Stimulated activated naive CD8-positive, alpha-beta T cell treated with anti-CD3 and anti-CD28 coated beads, Interleukin-15, Interleukin-2, amounts not matched to agents 100 ng/mL and 50 ng/mL, for 24 hours (primary cell): Measurements from ENCODE around the gene COX14.

Experiments used
- H3K27ac Mint-ChIP-seq: one replicate; pipeline ENCODE4 v1.8.0; 2021; ENCODE audit warnings: mild to moderate bottlenecking, mixed read lengths
- H3K27me3 Mint-ChIP-seq: one replicate; pipeline ENCODE4 v1.8.0; 2021; ENCODE audit warnings: mixed read lengths
- H3K36me3 Mint-ChIP-seq: one replicate; pipeline ENCODE4 v1.8.0; 2021; ENCODE audit warnings: low read depth, mixed read lengths
- H3K4me1 Mint-ChIP-seq: one replicate; pipeline ENCODE4 v1.8.0; 2021; ENCODE audit warnings: low read depth, mixed read lengths
- H3K4me3 Mint-ChIP-seq: one replicate; pipeline ENCODE4 v1.8.0; 2021; ENCODE audit warnings: mild to moderate bottlenecking, mixed read lengths
- H3K9me3 Mint-ChIP-seq: one replicate; pipeline ENCODE4 v1.8.0; 2021; ENCODE audit warnings: mixed read lengths

The COX14 gene

DNA sequence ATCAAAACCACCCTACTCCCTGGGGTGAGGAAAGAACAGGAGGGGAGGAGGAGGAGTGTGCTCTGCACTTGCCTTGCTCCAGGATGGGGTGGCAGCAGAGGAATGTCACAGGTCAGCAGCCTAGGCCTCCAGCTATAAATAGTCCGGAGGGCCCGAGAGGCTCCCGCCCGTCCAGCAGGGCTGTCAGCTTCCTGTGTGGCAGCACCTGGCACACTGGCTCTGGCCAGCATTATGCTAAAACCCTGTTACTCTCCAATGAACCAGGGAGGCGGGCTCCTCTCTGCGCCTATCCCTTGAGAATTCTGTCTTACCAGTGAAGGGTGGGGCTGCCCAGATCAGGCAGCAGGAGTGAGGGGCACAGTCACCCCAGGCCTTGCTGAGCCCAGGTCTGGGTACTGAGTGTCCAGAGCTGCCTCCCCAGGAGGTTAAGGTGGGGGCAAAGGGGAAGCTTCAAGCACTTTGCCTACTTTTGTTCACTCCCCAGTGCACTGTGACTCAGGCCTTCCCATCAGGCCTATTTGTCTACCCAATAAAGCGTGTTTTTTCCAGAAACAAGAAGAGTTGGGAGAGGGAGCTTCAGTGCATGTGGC is 1.2 kb upstream of the COX14 start:
- Mint-ChIP-seq H3K36me3 (peaks cover 6% of the 10 kb centered on the region), H3K4me3 (peak overlapping the region; percentile 97), H3K27me3 (no peaks in the 10 kb centered on the region), H3K27ac (peak overlapping the region; percentile 94), H3K9me3 (no peaks in the 10 kb centered on the region), H3K4me1 (peaks cover 47% of the 10 kb centered on the region)

DNA sequence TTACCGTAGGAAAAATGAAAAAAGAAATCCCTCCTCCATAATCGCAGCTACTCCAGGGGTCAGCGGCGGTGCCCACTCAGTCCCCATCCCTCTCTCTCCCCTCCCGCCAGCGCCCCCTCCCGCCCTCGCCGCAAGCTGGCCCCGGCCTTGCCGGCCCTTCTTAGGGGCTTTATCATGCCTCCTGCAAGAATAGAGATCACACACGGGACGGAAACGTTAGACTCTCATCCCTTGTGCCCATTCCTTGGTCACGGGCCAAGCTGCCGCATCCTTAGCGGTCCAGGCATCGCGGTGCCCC is 692 bp upstream of the COX14 start:
- peak overlapping the region; percentile 94 for H3K27ac Mint-ChIP-seq

DNA sequence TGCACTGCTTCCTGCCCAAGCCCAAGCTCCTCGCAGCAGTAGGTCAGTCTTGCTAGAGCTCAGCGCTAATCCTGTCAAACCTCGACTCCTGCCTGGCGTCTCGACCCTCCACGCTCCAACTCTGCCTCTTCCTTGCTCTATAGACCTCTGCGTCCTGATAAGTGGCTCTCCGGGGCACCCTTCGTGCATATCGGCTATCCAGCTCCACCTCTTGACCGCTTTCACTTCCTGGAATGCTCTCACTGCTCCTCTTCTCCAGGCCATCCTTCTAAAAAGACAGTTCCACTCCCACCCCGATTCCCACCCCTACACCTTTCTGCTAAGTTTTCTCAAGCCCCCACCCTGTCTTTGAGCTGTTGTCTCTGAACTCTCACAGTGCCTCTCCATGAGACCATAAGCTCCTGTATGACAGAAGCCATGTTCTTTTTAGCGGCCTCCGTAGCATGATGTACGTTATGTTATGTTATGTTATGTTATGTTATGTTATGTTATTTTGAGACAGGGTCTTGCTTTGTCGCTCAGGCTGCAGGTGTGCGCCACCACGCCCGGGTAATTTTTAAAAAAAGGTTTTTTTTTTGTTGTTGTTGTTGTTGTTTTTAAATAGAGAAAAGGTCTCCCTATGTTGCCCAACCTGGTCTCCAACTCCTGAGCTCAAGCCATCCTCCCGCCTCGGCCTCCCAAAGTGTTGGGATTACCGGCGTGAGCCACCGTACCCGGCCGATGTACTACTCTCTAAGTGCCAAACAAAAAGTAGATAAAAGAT is 601 bp downstream of the COX14 start:
- H3K36me3 Mint-ChIP-seq = peaks cover 17% of the 10 kb centered on the region
- peaks cover 61% of the 10 kb centered on the region for H3K4me1 Mint-ChIP-seq
- peak overlapping the region; percentile 94 for H3K27ac Mint-ChIP-seq
- peak overlapping the region; percentile 97 for H3K4me3 Mint-ChIP-seq
- no peaks in the 10 kb centered on the region for H3K27me3 Mint-ChIP-seq
- no peaks in the 10 kb centered on the region for H3K9me3 Mint-ChIP-seq

More for the DNA sequence above, 692 bp upstream of the COX14 start:
- Mint-ChIP-seq H3K4me3 (peak overlapping the region; percentile 97), H3K36me3 (peaks cover 11% of the 10 kb centered on the region), H3K4me1 (peaks cover 52% of the 10 kb centered on the region), H3K27me3 (no peaks in the 10 kb centered on the region), H3K9me3 (no peaks in the 10 kb centered on the region)

DNA sequence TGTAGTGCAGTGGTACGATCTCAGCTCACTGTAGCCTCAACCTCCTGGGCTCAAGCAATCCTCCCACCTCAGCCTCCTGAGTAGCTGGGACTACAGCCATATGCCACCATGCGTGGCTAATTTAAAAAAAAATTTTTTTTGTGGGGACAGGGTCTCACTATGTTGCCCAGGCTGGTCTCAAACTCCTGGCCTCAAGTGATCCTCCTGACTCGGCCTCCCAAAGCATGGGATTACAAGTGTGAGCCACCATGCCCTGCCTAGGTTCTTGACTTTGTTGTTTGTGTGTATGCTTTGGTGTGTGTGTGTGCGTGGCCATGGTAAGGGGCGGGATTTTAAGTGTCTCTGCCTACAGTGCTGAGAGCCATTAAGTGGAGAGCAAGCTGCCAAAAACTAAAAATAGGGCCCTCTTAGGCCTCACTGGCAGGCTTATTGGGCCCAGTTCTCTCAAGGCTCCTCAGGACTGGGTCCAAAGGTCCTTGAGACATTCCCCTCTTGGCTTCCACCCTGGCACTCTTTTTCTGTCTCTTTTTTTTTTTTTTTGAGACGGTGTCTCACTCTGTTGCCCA is 5.1 kb downstream of the COX14 start:
- peak overlapping the region; percentile 70 for H3K27ac Mint-ChIP-seq
- no peaks in the 10 kb centered on the region for H3K27me3 Mint-ChIP-seq
- H3K36me3 Mint-ChIP-seq = peaks cover 38% of the 10 kb centered on the region
- no peak overlapping the region for H3K4me3 Mint-ChIP-seq
- H3K4me1 Mint-ChIP-seq = peaks cover 44% of the 10 kb centered on the region
- no peaks in the 10 kb centered on the region for H3K9me3 Mint-ChIP-seq

DNA sequence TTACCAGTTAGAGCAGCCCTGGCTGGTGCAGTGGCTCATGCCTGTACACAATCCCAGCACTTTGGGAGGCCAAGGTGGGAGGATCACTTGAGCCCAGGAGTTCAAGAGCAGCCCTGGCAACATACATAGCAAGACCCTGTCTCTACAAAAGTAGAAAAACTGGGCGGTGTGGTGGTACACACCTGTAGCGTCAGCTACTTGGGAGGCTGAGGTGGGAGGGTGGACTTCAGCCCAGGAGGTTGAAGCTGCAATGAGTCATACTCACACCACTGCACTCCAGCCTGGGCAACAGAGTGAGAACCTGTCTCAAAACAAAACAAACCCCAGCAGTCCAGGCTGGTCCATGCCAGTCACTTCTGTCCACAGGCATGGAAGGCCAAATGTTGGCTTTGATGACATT is 7.4 kb downstream of the COX14 start:
- Mint-ChIP-seq H3K27ac (no peak overlapping the region), H3K4me1 (peaks cover 30% of the 10 kb centered on the region), H3K9me3 (no peaks in the 10 kb centered on the region), H3K36me3 (peaks cover 45% of the 10 kb centered on the region), H3K27me3 (no peaks in the 10 kb centered on the region), H3K4me3 (no peak overlapping the region)

DNA sequence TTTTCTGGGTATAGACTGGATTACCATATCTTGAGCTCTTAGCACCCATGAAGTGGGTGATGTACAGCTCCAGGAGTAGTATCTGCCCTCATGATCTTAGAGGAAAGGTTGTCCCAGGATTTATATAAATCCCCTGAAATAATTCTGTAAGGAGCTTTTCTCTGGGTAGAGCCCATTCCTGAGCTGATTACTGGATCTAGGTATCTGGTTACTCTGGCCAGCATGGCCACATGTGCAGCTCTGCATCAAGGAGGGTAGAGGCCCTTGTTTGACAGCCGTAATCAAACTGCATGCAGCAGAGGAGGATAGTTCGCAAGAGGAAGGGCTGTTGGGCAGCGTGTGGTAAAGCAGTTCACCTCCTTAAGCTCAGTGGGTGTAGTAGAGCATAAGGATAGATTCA is 8.5 kb downstream of the COX14 start:
- no peaks in the 10 kb centered on the region for H3K9me3 Mint-ChIP-seq
- H3K27me3 Mint-ChIP-seq = no peaks in the 10 kb centered on the region
- H3K36me3 Mint-ChIP-seq = peaks cover 53% of the 10 kb centered on the region
- no peak overlapping the region for H3K4me3 Mint-ChIP-seq
- H3K27ac Mint-ChIP-seq = peak overlapping the region; percentile 21
- H3K4me1 Mint-ChIP-seq = peaks cover 32% of the 10 kb centered on the region

DNA sequence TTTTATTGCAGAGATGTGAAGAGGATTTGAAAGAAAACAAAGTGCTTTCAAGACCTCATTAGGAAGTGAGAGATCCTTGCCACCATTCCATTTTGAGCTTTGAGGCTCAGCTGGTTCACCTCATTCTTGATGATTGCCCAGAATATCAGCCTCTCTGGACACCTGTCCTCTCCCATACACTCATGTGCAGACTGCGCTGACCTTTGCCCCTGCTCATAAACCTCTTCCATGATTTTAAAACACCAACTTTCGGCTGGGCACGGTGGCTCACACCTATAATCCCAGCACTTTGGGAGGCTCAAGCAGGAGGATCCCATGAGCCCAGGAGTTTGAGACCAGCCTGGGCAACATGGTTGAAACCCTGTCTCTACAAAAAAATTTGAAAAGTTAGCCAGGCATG is 8.9 kb downstream of the COX14 start:
- H3K27me3 Mint-ChIP-seq = no peaks in the 10 kb centered on the region
- H3K4me1 Mint-ChIP-seq = peaks cover 32% of the 10 kb centered on the region
- H3K36me3 Mint-ChIP-seq = peaks cover 54% of the 10 kb centered on the region
- no peaks in the 10 kb centered on the region for H3K9me3 Mint-ChIP-seq
- no peak overlapping the region for H3K27ac Mint-ChIP-seq
- no peak overlapping the region for H3K4me3 Mint-ChIP-seq

DNA sequence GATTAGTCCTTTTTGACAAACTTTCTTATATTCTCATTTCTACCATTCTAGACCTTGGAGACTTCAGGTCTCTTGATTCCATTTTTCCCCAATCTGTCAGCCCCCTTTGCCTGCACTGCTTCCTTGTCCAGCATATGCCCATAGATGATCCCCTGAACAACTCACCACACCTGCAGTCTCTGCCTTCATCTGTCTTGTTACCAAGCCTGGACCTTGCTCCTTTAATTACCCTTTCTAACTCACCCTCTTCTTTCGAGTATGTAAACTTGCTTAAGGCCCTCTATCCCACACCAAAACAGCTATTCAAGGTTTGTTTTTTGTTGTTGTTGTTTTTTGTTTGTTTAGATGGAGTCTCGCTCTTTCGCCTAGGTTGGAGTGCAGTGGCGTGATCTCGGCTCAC is 9.6 kb downstream of the COX14 start:
- Mint-ChIP-seq H3K36me3 (peaks cover 50% of the 10 kb centered on the region), H3K9me3 (no peaks in the 10 kb centered on the region), H3K4me3 (no peak overlapping the region), H3K27ac (peak overlapping the region; percentile 22), H3K27me3 (no peaks in the 10 kb centered on the region), H3K4me1 (peaks cover 25% of the 10 kb centered on the region)

DNA sequence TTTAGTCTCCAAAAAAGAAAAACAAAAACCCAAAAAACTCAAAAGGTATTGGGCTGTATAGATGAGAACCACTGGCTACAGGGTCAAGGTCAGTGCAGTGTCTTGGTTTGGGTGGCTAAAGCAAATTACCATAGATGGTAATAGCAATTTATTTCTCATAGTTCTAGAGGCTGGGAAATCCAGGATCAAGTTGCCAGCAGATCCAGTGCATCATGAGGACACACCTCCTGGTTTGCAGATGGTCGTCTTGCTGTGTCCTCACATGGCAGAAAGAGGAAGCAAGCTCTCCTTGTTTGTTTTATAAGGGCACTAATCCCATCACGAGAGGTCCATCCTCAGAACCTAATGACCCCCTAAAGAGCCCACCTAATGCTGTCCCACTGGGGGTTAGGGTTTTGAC is 11.2 kb downstream of the COX14 start:
- Mint-ChIP-seq H3K4me1 (peaks cover 20% of the 10 kb centered on the region), H3K27ac (peak overlapping the region; percentile 49), H3K9me3 (no peaks in the 10 kb centered on the region), H3K27me3 (no peaks in the 10 kb centered on the region), H3K4me3 (no peak overlapping the region), H3K36me3 (peaks cover 63% of the 10 kb centered on the region)

DNA sequence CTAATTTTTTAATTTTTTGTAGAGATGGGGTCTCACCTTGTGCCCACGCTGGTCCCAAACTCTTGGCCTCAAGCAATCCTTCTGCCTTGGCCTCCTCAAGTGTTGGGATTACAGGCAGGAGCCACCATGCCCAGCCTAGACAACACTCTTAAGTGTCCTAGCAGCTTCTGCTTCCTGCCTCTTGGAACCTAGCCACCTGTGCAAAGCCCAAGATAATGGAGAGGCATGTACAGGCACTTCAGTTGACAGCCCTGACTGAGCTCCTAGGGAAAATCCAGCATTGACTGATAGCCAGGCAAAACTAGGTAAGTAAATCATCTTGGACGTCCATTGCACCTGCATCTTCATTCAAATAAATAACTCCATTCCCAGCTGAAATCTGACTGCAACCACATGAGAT is 15.5 kb downstream of the COX14 start:
- Mint-ChIP-seq H3K27ac (peak overlapping the region; percentile 43), H3K27me3 (no peaks in the 10 kb centered on the region), H3K4me3 (no peak overlapping the region), H3K4me1 (peaks cover 15% of the 10 kb centered on the region), H3K9me3 (no peaks in the 10 kb centered on the region), H3K36me3 (peaks cover 74% of the 10 kb centered on the region)

DNA sequence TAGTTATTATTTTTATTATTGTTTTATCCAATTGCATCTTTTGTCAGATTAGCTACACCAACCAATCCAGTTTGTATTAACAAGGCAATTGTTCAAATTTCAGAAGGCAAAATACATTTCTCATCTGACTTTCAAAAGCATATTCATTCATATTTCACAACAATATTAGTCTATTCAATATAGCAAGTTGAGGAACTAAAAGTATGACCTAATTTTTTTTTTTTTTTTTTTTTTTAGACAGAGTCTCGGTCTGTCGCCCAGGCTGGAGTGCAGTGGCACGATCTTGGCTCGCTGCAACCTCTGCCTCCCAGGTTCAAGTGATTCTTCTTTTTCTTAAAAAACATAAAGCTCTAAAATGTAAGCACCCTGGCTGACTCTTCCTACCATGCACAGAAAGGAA is 17.3 kb downstream of the COX14 start:
- H3K9me3 Mint-ChIP-seq = no peaks in the 10 kb centered on the region
- H3K27me3 Mint-ChIP-seq = no peaks in the 10 kb centered on the region
- peaks cover 76% of the 10 kb centered on the region for H3K36me3 Mint-ChIP-seq
- no peak overlapping the region for H3K27ac Mint-ChIP-seq
- peaks cover 20% of the 10 kb centered on the region for H3K4me1 Mint-ChIP-seq
- H3K4me3 Mint-ChIP-seq = no peak overlapping the region

DNA sequence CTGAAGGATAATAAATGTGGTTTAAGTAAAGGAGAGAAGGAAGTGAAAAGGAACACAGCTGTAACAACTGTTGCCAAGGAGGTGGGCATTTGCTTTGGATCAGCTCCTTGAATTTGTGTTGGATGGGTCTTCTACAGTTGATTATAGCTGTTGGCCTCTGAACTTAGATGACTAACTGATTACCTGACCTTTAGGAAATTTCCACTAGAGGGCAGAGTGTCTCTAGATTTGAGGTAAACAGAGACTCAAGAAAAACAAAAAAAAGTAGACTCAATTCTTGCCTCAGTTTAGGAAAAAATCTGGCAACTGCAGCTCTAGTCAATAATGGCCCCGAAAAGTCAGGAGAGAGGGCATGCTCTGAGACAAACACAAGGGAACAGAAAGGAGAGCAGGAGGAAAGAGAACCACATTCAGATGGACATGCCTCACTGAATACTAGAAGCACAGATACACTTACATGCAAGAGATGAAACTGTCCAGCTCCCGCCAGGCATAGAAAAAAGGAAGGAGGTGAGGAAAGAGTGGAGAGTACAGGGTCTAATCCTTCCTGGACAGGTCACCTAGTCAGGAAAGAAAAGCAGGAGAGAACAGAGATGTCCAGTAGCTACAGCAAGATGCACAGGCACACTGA is 20.6 kb downstream of the COX14 start:
- H3K4me3 Mint-ChIP-seq = no peak overlapping the region
- no peaks in the 10 kb centered on the region for H3K9me3 Mint-ChIP-seq
- peaks cover 8% of the 10 kb centered on the region for H3K4me1 Mint-ChIP-seq
- peaks cover 64% of the 10 kb centered on the region for H3K36me3 Mint-ChIP-seq
- H3K27ac Mint-ChIP-seq = peak overlapping the region; percentile 88
- H3K27me3 Mint-ChIP-seq = no peaks in the 10 kb centered on the region

DNA sequence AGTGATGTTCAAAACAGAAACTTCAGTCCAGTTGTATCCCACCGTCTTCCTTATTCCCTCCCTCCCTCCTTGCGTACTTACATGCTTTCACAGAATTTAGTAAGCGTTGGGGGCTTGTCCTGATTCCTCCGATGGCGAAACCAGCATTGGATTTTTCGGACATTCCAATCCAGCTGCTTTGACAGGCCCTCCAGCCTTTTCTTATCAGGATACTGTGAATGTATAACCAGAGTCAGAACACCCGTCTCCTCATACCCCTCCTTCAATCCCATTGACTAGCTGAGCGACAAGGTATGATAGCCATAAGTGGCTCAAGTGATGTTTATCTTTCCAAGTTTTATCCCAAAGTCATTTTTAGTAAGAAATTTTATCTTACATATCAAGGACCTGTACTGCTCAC is 31.0 kb downstream of the COX14 start:
- Mint-ChIP-seq H3K9me3 (no peaks in the 10 kb centered on the region), H3K4me1 (peaks cover 3% of the 10 kb centered on the region), H3K36me3 (peaks cover 33% of the 10 kb centered on the region), H3K4me3 (no peak overlapping the region), H3K27me3 (no peaks in the 10 kb centered on the region), H3K27ac (no peak overlapping the region)

DNA sequence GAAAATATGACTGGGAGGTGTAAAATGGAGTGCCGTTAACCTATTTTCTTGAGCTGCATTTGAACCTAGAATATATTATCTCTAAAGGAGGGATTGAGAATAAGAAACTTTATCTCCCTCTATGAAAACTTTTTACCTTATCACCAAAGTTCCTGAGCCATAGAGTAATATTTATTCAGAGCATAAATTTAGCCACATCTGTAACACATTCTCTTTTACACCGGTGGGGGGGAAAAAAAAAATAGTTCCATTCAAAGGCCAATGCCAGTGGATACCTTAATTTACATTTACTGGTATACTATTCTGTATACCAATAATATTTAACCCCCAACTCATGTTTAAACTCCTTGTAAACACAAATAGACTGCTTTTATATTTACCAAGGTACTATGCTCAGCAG is 33.4 kb downstream of the COX14 start:
- Mint-ChIP-seq H3K27me3 (no peaks in the 10 kb centered on the region), H3K27ac (no peak overlapping the region), H3K9me3 (no peaks in the 10 kb centered on the region), H3K4me3 (no peak overlapping the region), H3K4me1 (peaks cover 15% of the 10 kb centered on the region), H3K36me3 (peaks cover 25% of the 10 kb centered on the region)

DNA sequence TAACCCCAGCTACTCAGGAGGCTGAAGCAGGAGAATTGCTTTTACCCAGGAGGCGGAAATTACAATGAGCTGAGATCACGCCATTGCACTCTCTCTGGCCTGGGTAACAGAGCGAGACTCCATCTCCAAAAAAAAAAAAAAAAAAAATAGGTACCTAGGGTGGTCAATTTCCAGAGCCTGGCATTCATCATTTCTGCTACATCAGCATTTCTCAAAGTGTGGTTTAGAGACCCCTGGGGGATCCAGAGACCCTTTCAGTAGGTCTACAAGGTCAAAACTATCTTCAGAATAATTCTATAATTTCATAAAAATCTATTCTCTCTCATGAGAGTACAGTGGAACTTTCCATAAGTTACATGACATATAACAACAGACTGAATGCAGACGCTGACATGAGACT is 35.2 kb downstream of the COX14 start:
- Mint-ChIP-seq H3K4me3 (no peak overlapping the region), H3K4me1 (peaks cover 25% of the 10 kb centered on the region), H3K9me3 (no peaks in the 10 kb centered on the region), H3K36me3 (peaks cover 10% of the 10 kb centered on the region), H3K27me3 (no peaks in the 10 kb centered on the region), H3K27ac (no peak overlapping the region)
